HG03045 (cell line): ENCODE results near the gene NEB.
"Not testable (repeated sequence)": the region's sequence is repeated elsewhere in the genome, so short reads cannot be mapped to it uniquely, and the experiment has no call there.

Experiments used
- ATAC-seq: cut with Tn5 transposase; IDR thresholded peaks from one replicate; pipeline ENCODE4 v1.9.1; 2021; ENCODE audit warnings: mild to moderate bottlenecking, moderate library complexity; ENCODE audit not compliant: unreplicated experiment

Gene NEB

GRCh38 chr2:151616760-151617339 is 117.4 kb downstream of the NEB start:
- ATAC-seq: no peak

DNA sequence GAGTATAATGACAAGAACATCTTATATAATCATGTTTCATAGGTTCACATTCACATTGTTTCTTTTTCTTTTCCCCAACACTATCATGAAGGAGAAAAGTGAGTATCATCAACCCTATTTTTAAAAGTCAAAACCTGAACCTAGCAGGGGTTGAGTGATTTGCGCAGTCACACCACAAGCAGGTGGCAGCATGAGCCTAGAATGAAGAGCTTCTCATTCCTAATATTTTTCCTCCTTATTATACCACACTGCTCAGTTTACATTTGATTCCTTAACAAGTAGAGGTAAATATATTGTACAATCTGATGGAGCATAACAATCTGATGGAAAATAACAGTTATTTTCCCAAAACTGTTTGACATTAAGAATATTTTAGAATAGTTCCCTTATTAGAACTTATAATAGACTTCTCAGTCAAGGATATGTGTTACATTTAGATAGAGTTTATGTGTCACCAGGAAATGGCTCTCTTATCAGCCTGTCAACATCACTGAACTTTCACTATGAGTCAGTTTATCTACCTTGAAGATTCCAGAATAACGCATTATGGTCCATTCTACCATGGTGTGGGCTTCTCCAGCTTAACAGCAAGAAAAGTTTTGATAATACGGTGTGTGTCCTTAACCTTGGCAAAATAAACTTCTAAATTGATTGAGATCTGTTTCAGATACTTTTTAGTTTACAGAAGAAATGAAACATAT is 119.5 kb downstream of the NEB start:
- no peak for ATAC-seq

GRCh38 chr2:151614159-151614558 is 120.1 kb downstream of the NEB start:
- ATAC-seq: no peak

GRCh38 chr2:151611351-151611750 is 122.9 kb downstream of the NEB start:
- no peak for ATAC-seq

GRCh38 chr2:151610310-151610709 is 124.0 kb downstream of the NEB start:
- ATAC-seq: no peak

- no peak for ATAC-seq
Observed at GRCh38 chr2:151609705-151610104, 124.6 kb downstream of the NEB start.

GRCh38 chr2:151607459-151608424 is 126.5 kb downstream of the NEB start:
- not testable (repeated sequence) for ATAC-seq

DNA sequence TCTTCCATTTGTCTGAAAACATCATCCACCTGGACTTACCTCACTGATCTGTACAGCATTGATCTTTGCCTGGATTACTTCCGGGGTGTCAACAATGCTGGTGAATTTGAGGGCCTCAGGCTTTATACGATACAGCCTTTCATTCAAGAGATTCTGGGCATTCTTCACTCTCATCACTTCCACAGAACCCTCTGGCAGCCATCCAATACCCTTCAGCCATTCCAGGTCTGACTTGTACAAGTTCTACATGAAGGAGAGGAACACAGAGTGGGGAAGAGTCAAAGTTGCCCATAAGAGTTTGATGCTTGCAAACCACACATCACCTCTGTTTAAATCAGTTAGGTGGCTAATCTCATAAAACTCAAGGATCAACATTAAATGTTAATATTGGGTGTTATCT is 130.7 kb downstream of the NEB start:
- not testable (repeated sequence) for ATAC-seq

- ATAC-seq: not testable (repeated sequence)
Observed at GRCh38 chr2:151602402-151602801, 131.9 kb downstream of the NEB start.

DNA sequence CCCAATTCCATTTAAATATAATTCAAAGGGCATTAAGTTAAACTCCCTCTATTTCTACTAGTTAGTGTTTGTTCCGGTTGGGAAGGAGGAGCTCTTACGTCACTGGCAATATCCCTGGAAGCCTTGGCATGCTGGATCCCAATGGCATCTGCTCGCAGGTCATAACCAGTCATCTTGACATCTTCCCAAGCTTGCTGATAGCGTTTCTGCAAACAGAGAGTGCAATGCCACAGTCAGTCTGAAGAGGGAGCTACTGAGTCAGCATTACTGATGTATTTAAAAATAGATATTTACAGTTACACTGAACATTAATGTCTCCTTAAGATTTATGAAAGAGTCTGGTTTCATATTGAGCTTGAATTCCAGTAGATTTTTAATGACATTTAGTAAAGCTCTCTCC is 132.5 kb downstream of the NEB start:
- not testable (repeated sequence) for ATAC-seq

- ATAC-seq: not testable (repeated sequence)
Observed at GRCh38 chr2:151596903-151597608, 137.2 kb downstream of the NEB start.

DNA sequence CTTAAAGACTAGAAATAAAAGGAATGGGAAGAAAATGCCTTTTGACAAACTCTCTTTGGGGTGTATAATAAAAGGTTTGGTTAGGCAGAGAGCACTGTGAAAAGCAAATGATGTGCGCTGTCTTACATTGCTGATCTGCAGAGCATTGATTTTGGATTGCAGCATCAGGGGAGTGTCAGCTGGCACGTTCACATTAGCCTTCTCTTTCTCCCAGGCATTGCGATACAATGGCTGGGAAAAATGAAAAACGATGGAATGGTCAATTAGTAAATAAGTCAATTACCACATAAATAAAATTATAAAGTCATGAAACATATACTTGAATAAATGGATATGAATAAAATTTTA is 142.4 kb downstream of the NEB start:
- not testable (repeated sequence) for ATAC-seq

GRCh38 chr2:151591250-151591907 is 142.9 kb downstream of the NEB start:
- ATAC-seq: not testable (repeated sequence)

DNA sequence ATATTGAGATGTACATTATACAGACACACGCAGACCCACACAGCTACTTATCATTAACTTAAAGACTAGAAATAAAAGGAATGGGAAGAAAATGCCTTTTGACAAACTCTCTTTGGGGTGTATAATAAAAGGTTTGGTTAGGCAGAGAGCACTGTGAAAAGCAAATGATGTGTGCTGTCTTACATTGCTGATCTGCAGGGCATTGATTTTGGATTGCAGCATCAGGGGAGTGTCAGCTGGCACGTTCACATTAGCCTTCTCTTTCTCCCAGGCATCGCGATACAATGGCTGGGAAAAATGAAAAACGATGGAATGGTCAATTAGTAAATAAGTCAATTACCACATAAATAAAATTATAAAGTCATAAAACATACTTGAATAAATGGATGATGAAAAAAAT is 153.0 kb downstream of the NEB start:
- ATAC-seq: not testable (repeated sequence)

DNA sequence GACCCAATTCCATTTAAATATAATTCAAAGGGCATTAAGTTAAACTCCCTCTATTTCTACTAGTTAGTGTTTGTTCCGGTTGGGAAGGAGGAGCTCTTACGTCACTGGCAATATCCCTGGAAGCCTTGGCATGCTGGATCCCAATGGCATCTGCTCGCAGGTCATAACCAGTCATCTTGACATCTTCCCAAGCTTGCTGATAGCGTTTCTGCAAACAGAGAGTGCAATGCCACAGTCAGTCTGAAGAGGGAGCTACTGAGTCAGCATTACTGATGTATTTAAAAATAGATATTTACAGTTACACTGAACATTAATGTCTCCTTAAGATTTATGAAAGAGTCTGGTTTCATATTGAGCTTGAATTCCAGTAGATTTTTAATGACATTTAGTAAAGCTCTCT is 153.6 kb downstream of the NEB start:
- not testable (repeated sequence) for ATAC-seq

DNA sequence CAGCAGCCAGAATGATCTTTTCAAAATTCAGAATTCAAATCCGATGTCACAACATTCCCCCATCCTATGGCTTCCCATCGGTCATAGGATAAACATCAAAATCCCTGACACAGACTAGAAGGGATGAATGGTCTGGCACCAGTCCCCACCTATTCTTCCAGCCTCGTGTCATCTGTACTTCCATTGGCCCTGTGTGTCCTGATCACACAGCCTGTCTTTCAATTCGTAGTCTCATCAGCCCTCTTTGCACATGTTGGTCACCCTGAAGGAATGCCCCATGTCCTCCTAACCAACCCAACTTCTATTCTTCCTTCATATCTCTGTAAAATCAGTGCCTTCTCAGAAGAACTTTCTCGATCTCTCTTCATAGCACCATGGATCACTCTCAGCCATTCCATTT is 157.2 kb downstream of the NEB start:
- no peak for ATAC-seq

- no peak for ATAC-seq
Observed at GRCh38 chr2:151576080-151576479, 158.2 kb downstream of the NEB start.

GRCh38 chr2:151575338-151575737 is 158.9 kb downstream of the NEB start:
- ATAC-seq: no peak

DNA sequence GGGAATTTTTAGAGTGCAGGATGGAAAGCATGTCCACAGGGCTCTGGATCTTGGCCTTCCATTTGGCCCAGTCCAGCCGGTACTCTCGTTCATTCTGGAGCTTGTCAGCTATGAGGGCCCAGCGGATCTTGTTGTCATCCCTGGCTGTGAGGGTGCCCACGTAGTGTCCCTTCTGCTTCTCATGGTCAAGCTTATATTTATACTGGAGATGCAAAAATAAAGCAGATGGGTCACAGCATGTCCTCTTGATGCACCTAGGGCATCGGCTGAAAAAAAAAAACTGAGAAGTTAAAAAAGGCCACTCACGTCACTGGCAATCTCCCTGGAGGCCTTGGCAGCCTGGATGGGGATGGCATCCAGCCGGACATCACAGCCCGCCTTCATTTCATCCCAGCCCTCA is 164.1 kb downstream of the NEB start:
- no peak for ATAC-seq

- no peak for ATAC-seq
Observed at GRCh38 chr2:151569167-151569566, 165.1 kb downstream of the NEB start.

DNA sequence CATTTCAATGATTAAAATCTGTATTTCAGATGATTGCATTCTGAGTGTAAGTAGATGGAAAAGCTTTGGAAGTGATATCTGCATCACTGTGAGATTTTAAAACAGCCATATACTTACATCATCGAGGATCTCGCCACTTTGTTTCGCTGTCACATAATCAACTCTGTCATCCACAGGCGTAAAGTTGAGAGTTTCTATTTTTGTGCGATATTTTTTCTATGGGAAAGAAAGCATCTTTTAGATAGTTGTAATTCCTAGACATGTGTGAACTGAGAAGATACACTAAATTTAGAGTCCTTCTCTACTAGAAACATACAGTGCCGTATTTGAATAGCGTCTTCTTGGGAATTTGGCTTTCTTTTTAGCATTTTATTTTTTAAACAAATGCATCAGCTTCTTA is 165.8 kb downstream of the NEB start:
- no peak for ATAC-seq
